ENCODE results near the gene IKBKE.

The IKBKE gene

GRCh38 chr1:206469933-206470691 lies at the start of gene IKBKE:
TSS of gene IKBKE (plus strand) at chr1:206470476. CDS start at chr1:206473228, 2,752 bp downstream.
- DNase-seq (ENCODE audit: low read depth) = no peak
- in situ Hi-C loops (cut with HindIII; ENCODE audit: low sequenced_read_pairs) = no loop called here
- TF ChIP-seq CTCF (IDR thresholded peaks at IDR 0.05; ENCODE audit: low read depth, low read length, missing control alignments) = peak; percentile 46
- H3K4me3 ChIP-seq (ENCODE audit: low read depth, low read length) = peak within 1 kb of the TSS; percentile 68

- DNase-seq (ENCODE audit: low read depth) = no peak
- H3K4me3 ChIP-seq (ENCODE audit: low read depth, low read length) = no peak overlapping the region
These were observed 48.5 kb upstream of the IKBKE start for GRCh38 chr1:206421616-206422340.

DNA sequence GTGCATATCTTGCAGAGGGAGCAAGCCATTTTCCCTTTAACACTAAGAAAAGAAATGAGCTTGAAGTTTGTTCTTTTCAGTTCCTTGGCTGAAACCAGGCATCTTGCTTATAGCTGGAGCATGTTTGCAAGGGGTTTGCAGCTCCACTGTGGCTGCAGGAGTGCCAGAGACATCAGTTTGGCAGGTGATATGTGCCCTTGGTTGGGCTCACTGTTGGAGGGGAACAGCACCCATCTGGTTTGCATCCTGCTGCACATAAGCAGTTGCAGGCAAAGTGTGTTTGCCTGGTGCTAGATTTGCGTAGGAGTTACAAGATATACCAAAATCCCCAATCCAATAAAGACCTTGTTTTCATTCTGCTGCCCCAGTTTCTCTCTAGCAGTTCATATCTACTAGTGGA lies 47.8 kb upstream of the IKBKE start:
- in situ Hi-C loops (cut with HindIII; ENCODE audit: low sequenced_read_pairs) = no loop called here
- no peak overlapping the region for H3K4me3 ChIP-seq (ENCODE audit: low read depth, low read length)
- no peak for DNase-seq (ENCODE audit: low read depth)
- TF ChIP-seq CTCF (IDR thresholded peaks at IDR 0.05; ENCODE audit: low read depth, low read length, missing control alignments) = no peak

More at GRCh38 chr1:206421616-206422340, 48.5 kb upstream of the IKBKE start:
- no peak for TF ChIP-seq CTCF (IDR thresholded peaks at IDR 0.05; ENCODE audit: low read depth, low read length, missing control alignments)
- in situ Hi-C loops (cut with HindIII; ENCODE audit: low sequenced_read_pairs) = no loop called here

DNA sequence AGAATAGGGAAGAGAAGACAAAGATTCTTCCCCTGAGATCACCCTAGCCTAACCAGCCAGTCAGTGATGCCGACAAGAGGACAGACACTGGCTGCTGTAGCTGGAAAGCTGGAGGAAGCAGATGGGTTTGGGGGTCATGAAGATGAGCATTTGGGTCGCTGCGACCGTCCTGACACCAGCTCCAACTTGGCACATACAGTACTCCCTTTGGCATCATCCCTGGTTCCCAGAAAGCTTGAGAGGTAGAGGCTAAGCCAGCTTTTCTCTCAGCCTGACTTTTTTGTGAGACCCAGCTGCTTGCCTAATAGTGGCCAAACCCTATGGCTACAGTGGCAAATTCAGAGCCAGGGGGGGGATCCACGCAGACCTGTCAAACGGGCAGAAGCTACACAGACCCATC lies 43.0 kb upstream of the IKBKE start:
- DNase-seq (ENCODE audit: low read depth) = no peak
- TF ChIP-seq CTCF (IDR thresholded peaks at IDR 0.05; ENCODE audit: low read depth, low read length, missing control alignments) = no peak
- in situ Hi-C loops (cut with HindIII; ENCODE audit: low sequenced_read_pairs) = no loop called here
- no peak overlapping the region for H3K4me3 ChIP-seq (ENCODE audit: low read depth, low read length)

- in situ Hi-C loops (cut with HindIII; ENCODE audit: low sequenced_read_pairs) = no loop called here
- no peak overlapping the region for H3K4me3 ChIP-seq (ENCODE audit: low read depth, low read length)
- no peak for TF ChIP-seq CTCF (IDR thresholded peaks at IDR 0.05; ENCODE audit: low read depth, low read length, missing control alignments)
- DNase-seq (ENCODE audit: low read depth) = no peak
These were observed 40.9 kb upstream of the IKBKE start for GRCh38 chr1:206429421-206429820.

GRCh38 chr1:206430031-206430983 lies 40.0 kb upstream of the IKBKE start:
- no peak overlapping the region for H3K4me3 ChIP-seq (ENCODE audit: low read depth, low read length)
- no peak for TF ChIP-seq CTCF (IDR thresholded peaks at IDR 0.05; ENCODE audit: low read depth, low read length, missing control alignments)
- in situ Hi-C loops (cut with HindIII; ENCODE audit: low sequenced_read_pairs) = no loop called here
- no peak for DNase-seq (ENCODE audit: low read depth)
